Measurements from ENCODE around the gene CLEC9A.

The CLEC9A gene

GRCh38 chr12:10027721-10028120, 2.8 kb upstream of the CLEC9A start:
- ChIA-PET CTCF (interaction anchor here (1.4 kb wide), 1 partner anchor 116 kb away, joined by 5 read pairs; no protein-coding TSS in a partner anchor), POLR2A (no interaction called here)
- H3K27ac ChIP-seq (ENCODE audit: extremely low read depth, low read depth, low read length): no peak overlapping the region
- TF ChIP-seq HOXC10 (CRISPR knock-in tag; IDR thresholded peaks at IDR 0.05): no peak
- H3K36me3 ChIP-seq (ENCODE audit: control insufficient read depth in 2 of 2, insufficient read depth in 1 of 2, low read length in 2 of 2): no peaks in the 10 kb centered on the region
- no peak overlapping the region for H3K4me3 ChIP-seq (ENCODE audit: low read depth, low read length)
- H3K4me1 ChIP-seq (ENCODE audit: control insufficient read depth, insufficient read depth, low read length): no peaks in the 10 kb centered on the region
- H3K9me3 ChIP-seq (ENCODE audit: control insufficient read depth, insufficient read depth, low read depth, low read length): no peaks in the 10 kb centered on the region

- Histone ChIP-seq H3K9me3 (ENCODE audit: control insufficient read depth, insufficient read depth, low read depth, low read length) (no peaks in the 10 kb centered on the region), H3K27ac (ENCODE audit: extremely low read depth, low read depth, low read length) (no peak overlapping the region), H3K4me1 (ENCODE audit: control insufficient read depth, insufficient read depth, low read length) (no peaks in the 10 kb centered on the region), H3K36me3 (ENCODE audit: control insufficient read depth in 2 of 2, insufficient read depth in 1 of 2, low read length in 2 of 2) (no peaks in the 10 kb centered on the region), H3K4me3 (ENCODE audit: low read depth, low read length) (no peak overlapping the region)
- ChIA-PET POLR2A (no interaction called here), CTCF (interaction anchor here (0.6 to 1.6 kb wide), 3 partner anchors 22 to 123 kb away, joined by 3 to 4 read pairs (median 4); no protein-coding TSS in a partner anchor)
- TF ChIP-seq ZNF558 (tag by site-specific recombination; IDR thresholded peaks at IDR 0.05) (no peak), ZBTB21 (tag by site-specific recombination; IDR thresholded peaks at IDR 0.05) (no peak), ZNF133 (tag by site-specific recombination; IDR thresholded peaks at IDR 0.05) (no peak), ZFHX2 (tag by site-specific recombination; conservative IDR thresholded peaks at IDR 0.05) (no peak), ZNF610 (tag by site-specific recombination; IDR thresholded peaks at IDR 0.05; ENCODE audit: borderline replicate concordance) (no peak), ZNF366 (tag by site-specific recombination; conservative IDR thresholded peaks at IDR 0.05) (no peak), KLF17 (tag by site-specific recombination; IDR thresholded peaks at IDR 0.05) (no peak), ZSCAN18 (tag by site-specific recombination; IDR thresholded peaks at IDR 0.05) (no peak)
- TF ChIP-seq, protein P1, sequence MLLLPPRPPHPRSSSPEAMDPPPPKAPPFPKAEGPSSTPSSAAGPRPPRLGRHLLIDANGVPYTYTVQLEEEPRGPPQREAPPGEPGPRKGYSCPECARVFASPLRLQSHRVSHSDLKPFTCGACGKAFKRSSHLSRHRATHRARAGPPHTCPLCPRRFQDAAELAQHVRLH (tag by site-specific recombination; IDR thresholded peaks at IDR 0.05): no peak
- TF ChIP-seq, protein P2, sequence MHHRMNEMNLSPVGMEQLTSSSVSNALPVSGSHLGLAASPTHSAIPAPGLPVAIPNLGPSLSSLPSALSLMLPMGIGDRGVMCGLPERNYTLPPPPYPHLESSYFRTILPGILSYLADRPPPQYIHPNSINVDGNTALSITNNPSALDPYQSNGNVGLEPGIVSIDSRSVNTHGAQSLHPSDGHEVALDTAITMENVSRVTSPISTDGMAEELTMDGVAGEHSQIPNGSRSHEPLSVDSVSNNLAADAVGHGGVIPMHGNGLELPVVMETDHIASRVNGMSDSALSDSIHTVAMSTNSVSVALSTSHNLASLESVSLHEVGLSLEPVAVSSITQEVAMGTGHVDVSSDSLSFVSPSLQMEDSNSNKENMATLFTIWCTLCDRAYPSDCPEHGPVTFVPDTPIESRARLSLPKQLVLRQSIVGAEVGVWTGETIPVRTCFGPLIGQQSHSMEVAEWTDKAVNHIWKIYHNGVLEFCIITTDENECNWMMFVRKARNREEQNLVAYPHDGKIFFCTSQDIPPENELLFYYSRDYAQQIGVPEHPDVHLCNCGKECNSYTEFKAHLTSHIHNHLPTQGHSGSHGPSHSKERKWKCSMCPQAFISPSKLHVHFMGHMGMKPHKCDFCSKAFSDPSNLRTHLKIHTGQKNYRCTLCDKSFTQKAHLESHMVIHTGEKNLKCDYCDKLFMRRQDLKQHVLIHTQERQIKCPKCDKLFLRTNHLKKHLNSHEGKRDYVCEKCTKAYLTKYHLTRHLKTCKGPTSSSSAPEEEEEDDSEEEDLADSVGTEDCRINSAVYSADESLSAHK (tag by site-specific recombination; IDR thresholded peaks at IDR 0.05): no peak
- TF ChIP-seq, protein P3, sequence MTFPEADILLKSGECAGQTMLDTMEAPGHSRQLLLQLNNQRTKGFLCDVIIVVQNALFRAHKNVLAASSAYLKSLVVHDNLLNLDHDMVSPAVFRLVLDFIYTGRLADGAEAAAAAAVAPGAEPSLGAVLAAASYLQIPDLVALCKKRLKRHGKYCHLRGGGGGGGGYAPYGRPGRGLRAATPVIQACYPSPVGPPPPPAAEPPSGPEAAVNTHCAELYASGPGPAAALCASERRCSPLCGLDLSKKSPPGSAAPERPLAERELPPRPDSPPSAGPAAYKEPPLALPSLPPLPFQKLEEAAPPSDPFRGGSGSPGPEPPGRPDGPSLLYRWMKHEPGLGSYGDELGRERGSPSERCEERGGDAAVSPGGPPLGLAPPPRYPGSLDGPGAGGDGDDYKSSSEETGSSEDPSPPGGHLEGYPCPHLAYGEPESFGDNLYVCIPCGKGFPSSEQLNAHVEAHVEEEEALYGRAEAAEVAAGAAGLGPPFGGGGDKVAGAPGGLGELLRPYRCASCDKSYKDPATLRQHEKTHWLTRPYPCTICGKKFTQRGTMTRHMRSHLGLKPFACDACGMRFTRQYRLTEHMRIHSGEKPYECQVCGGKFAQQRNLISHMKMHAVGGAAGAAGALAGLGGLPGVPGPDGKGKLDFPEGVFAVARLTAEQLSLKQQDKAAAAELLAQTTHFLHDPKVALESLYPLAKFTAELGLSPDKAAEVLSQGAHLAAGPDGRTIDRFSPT (tag by site-specific recombination; IDR thresholded peaks at IDR 0.05): no peak
Observed at GRCh38 chr12:10031321-10031720, 839 bp downstream of the CLEC9A start.

DNA sequence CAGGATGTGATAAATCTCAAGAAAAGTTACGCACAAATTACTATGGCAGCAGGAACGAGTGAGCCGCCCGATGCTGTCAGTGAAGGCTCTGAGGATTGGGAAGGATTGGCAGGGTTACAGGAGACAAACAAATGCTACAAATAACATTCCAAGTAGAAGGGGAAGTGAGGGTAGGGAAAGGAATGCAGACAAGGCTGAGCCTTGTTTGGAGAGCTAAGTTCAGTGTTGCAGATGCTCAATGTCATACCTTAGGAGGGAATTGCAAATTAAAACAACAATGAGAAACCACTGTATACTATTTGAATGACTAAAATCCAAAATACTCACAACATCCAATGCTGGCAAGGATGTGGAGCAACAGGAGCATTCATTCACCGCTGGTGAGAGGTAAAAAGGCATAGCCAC, 1.3 kb downstream of the CLEC9A start:
- Histone ChIP-seq H3K9me3 (ENCODE audit: control insufficient read depth, insufficient read depth, low read depth, low read length) (no peaks in the 10 kb centered on the region), H3K4me1 (ENCODE audit: control insufficient read depth, insufficient read depth, low read length) (no peaks in the 10 kb centered on the region), H3K4me3 (ENCODE audit: low read depth, low read length) (no peak overlapping the region), H3K36me3 (ENCODE audit: control insufficient read depth in 2 of 2, insufficient read depth in 1 of 2, low read length in 2 of 2) (no peaks in the 10 kb centered on the region), H3K27ac (ENCODE audit: extremely low read depth, low read depth, low read length) (no peak overlapping the region)
- ChIA-PET CTCF (interaction anchor here (1.1 to 1.6 kb wide), 2 partner anchors 22 to 108 kb away, joined by 4 read pairs; no protein-coding TSS in a partner anchor), POLR2A (no interaction called here)
- no peak for TF ChIP-seq ZNF335 (tag by site-specific recombination; conservative IDR thresholded peaks at IDR 0.05)

Measured in HEK293 (cell line).